GM12873 (cell line): ENCODE results near the gene TF.

Source experiments
- TF ChIP-seq, protein P1 (sequence below): IDR thresholded peaks from 2 replicates; pipeline ENCODE4 v1.5.1; 2012; ENCODE audit warnings: low read depth, mild to moderate bottlenecking, moderate library complexity, low read length, control low read depth; ENCODE audit not compliant: insufficient read depth; ENCODE audit errors: missing control alignments

The TF gene

GRCh38 chr3:133745981-133746711, at the start of gene TF:
Gene TF (plus strand): TSS chr3:133746393. CDS start chr3:133746441, 48 bp downstream.
- TF ChIP-seq, protein P1, sequence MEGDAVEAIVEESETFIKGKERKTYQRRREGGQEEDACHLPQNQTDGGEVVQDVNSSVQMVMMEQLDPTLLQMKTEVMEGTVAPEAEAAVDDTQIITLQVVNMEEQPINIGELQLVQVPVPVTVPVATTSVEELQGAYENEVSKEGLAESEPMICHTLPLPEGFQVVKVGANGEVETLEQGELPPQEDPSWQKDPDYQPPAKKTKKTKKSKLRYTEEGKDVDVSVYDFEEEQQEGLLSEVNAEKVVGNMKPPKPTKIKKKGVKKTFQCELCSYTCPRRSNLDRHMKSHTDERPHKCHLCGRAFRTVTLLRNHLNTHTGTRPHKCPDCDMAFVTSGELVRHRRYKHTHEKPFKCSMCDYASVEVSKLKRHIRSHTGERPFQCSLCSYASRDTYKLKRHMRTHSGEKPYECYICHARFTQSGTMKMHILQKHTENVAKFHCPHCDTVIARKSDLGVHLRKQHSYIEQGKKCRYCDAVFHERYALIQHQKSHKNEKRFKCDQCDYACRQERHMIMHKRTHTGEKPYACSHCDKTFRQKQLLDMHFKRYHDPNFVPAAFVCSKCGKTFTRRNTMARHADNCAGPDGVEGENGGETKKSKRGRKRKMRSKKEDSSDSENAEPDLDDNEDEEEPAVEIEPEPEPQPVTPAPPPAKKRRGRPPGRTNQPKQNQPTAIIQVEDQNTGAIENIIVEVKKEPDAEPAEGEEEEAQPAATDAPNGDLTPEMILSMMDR: no peak

DNA sequence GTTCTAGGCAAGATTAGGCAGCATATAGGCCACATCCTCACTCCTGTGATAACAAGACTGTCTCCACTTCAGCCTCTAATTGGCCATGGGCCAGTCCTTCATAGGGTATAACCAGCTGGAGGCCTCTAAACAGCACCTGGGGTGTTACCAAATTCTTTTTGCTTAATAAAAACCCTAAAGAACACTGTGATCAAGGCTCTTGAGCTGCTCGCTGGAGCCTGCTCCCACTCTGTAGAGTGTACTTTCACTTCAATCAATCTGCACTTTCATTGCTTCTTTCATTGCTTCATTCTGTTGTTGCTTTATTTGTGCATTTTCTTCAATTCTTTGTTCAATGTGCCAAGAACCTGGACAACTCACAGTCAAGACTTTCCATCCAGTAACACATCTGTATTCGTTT, 48.2 kb upstream of the TF start:
- TF ChIP-seq, protein P1: no peak

- TF ChIP-seq, protein P1: no peak
These were observed 46.7 kb upstream of the TF start for GRCh38 chr3:133699467-133699866.

DNA sequence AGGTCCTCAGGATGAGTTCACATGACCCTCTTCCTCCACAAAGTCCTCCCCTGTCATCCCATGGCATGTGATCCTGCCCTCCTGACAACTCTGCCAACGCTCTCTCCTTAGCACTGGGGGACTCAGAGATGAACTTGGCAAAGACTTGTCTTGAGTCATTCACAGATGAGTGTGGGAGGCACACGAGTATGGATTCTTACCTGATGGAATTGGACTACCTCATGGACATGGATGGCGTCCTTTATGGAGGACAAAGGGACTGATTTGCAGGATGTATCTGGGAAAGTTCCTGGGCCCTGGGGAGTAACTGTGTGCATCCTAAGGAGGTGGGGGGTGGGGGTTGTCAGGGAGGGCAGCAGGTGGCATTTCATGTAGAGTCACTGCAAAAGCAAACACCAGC, 46.3 kb upstream of the TF start:
- TF ChIP-seq, protein P1: no peak

GRCh38 chr3:133700351-133700750, 45.8 kb upstream of the TF start:
- TF ChIP-seq, protein P1: no peak

DNA sequence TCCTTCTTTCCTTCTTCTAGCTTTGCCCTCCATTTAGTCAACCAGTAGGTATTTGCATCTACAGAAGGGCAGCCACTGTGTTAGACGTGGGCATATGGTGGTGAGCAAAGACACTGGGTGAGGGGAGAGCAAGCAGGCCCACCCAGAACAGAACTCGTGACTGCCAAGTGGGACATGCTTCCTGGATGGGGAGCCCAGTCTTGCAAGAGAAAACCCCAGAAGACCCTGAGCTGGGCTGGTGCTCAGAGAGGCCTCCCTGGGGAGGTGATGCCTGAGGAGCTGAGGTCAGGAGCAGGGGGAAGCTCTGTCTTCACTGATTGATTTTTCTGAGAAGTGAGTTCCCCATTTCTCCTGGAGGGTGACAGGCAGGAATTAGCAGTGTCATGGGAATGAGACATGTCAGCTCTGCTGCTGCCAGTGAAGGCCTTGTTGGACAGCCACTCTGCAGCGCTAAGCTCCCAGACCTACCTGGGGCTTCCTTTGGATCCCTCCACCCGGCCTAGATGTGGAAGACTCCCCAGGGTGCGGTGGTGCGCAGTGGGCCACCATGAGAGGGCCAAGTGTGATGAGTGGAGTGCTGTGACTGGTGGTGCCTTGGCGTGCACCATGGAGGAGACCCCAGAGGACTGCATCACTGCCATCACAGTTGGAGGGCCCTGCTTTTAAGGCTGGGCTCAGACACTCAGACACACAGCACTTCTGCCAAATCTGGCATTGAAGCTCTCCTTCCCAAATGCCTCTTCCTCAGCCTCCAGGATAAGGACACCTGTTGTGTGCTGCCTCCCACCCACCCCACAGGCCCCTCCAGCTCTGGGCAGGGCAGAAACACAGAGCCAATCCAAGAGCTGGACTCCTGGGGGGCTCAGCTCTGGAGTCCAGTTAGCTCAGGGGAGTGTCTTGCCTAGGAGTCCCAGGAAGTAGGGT, 44.5 kb upstream of the TF start:
- TF ChIP-seq, protein P1: no peak

DNA sequence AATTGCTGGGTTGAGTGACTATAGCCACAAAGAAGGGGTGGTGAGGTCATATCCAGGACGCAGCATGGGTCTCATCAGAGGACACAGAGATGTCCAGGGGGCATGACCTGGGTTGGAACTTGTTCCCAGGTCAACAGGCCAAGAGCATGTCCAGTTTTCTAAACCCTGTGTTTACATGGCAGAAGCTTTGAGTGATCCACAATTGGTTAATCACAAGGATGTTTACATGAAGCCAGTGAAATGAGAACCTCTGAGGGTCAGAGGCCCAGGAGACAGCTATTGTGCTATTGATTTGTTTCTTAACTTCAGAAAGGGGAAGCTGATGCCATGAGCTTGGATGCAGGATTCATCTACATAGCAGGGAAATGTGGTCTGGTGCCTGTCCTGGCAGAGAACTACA, 42.3 kb upstream of the TF start:
- TF ChIP-seq, protein P1: no peak
